Body of pancreas (tissue), 4 donors: ENCODE data around the gene METTL21C.

Experiments used
- CTCF ChIP-seq, 7 experiments: fragments of 450-650 bp in 4 of 7; fragments of 200-600 bp in 3 of 7; sonication (generic) in 3 of 7; IDR thresholded peaks; one replicate each; pipeline ENCODE4 v1.5.1; 2016 to 2019; ENCODE audit warnings: antibody characterized with exemption in 7 of 7
- POLR2A ChIP-seq, 3 donors: fragments of 450-650 bp; IDR thresholded peaks; one replicate each; pipeline ENCODE4 v1.6.1; 2016; ENCODE audit warnings: antibody characterized with exemption in 3 of 3, mild to moderate bottlenecking in 2 of 3

- no peak for TF ChIP-seq CTCF (IDR thresholded peaks at IDR 0.05)
- no peak for TF ChIP-seq POLR2A (IDR thresholded peaks at IDR 0.05)
Observed at GRCh38 chr13:102658660-102659059, 36.2 kb downstream of the METTL21C start.
